ENCODE results near the gene MICU1.

The MICU1 gene

DNA sequence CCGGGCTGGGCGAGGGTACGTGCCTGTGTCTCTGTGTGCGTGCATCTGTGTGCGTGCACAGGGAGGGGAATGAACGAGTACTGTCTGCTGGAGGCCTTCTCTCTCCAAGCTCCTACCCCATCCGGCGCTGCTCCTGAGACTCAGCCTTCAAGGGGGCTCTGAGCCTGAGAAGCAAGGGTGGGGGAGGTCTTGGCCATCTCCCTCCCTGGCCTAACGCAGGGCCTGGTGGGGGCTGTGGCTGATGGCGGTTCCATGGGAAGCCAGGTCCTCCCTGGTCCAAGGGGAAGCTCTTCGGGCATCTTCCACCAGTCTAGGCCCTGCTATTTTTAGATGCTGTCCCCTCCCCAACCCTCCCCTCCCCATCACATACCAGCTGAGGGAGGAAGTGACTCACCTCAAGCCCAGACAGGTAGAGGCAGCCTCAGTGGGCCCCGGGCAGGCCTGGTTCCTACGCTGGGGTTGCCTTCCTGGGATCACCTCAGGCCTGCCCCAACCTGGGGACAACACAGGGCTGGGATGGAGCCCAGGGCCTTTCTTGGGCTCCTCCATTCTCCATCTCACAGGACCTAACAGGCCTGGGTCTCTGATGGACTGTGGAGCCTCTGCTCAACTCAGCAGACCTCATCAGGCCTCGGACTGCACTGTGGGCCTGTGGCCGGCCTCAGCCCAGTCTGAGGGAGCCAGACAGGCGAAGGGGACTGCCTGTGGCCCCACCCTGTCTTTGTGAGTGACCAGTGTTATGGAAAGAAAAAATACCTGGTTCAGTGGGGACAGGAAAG, 303.4 kb downstream of the MICU1 start:
- peak overlapping the region; percentile 97 for H3K27ac ChIP-seq
- in situ Hi-C loops (cut with HindIII; ENCODE audit: low pct_ligation_motif_present, low sequenced_read_pairs) = no loop called here
- peak; percentile 51 for DNase-seq
- no peaks in the 10 kb centered on the region for H3K36me3 ChIP-seq (replicated peaks)
- TF ChIP-seq, protein P1, sequence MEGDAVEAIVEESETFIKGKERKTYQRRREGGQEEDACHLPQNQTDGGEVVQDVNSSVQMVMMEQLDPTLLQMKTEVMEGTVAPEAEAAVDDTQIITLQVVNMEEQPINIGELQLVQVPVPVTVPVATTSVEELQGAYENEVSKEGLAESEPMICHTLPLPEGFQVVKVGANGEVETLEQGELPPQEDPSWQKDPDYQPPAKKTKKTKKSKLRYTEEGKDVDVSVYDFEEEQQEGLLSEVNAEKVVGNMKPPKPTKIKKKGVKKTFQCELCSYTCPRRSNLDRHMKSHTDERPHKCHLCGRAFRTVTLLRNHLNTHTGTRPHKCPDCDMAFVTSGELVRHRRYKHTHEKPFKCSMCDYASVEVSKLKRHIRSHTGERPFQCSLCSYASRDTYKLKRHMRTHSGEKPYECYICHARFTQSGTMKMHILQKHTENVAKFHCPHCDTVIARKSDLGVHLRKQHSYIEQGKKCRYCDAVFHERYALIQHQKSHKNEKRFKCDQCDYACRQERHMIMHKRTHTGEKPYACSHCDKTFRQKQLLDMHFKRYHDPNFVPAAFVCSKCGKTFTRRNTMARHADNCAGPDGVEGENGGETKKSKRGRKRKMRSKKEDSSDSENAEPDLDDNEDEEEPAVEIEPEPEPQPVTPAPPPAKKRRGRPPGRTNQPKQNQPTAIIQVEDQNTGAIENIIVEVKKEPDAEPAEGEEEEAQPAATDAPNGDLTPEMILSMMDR (IDR thresholded peaks at IDR 0.05; ENCODE audit: low read depth, low read length, missing control alignments) = no peak
- no peak overlapping the region for H3K4me3 ChIP-seq (ENCODE audit: low read depth, low read length)
- no peaks in the 10 kb centered on the region for H3K27me3 ChIP-seq (replicated peaks)

DNA sequence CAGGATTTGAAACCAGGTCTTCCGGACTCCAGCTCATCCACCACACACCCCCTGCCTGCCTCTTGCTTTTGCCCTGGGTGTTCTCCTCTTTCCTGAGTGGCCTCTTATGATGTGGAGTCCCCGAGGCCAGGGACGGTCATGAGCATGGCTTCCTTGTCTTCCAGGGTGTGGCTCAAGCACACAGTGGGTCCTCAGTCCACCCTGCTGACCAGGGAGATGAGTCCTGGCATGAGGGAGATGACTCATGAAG, 303.9 kb downstream of the MICU1 start:
- H3K27ac ChIP-seq = peak overlapping the region; percentile 97
- no peaks in the 10 kb centered on the region for H3K27me3 ChIP-seq (replicated peaks)
- H3K4me3 ChIP-seq (ENCODE audit: low read depth, low read length) = no peak overlapping the region
- H3K36me3 ChIP-seq (replicated peaks) = no peaks in the 10 kb centered on the region
- in situ Hi-C loops (cut with HindIII; ENCODE audit: low pct_ligation_motif_present, low sequenced_read_pairs) = no loop called here
- TF ChIP-seq, protein P1 (IDR thresholded peaks at IDR 0.05; ENCODE audit: low read depth, low read length, missing control alignments) = no peak
- DNase-seq = no peak

DNA sequence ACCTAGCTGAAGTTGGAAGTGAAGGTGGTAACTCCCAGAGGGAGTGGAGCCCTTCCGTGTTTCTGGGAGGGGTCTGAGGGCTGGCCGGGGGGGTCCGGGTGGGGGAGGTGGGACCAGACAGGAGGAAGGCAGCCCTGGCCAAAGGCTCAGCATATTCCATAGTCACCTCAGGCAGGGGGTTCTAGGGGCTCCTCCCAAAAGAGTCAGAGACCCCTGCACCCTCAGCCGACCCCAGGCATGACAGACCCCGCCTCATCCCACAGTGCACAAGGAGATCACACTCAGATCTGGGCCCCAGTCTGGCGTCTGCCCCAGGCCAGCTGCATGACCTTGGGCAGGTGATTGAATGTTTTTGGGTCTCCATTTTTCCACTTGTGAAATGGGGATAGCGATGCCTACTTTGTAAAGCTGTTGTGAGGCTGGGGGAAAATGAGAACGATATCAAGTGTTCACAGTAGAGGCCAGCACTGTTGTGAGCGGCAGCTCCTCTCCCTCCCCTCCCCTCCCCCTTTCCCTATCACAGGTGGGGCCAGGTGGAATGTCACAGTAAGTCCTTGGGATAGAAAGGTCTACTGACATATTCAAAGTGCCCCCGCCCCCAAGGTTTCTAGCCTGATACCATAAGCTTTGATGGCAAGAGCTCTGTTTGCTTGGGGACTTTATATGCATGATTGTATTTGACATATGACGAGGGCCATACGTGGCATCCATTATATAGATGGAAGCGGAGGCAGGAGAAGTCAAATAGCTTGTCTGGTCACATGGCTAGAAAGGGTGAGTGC, 304.4 kb downstream of the MICU1 start:
- no peaks in the 10 kb centered on the region for H3K36me3 ChIP-seq (replicated peaks)
- in situ Hi-C loops (cut with HindIII; ENCODE audit: low pct_ligation_motif_present, low sequenced_read_pairs) = no loop called here
- no peak for DNase-seq
- no peak overlapping the region for H3K4me3 ChIP-seq (ENCODE audit: low read depth, low read length)
- H3K27ac ChIP-seq = peak overlapping the region; percentile 97
- no peaks in the 10 kb centered on the region for H3K27me3 ChIP-seq (replicated peaks)
- TF ChIP-seq, protein P1 (IDR thresholded peaks at IDR 0.05; ENCODE audit: low read depth, low read length, missing control alignments) = no peak

DNA sequence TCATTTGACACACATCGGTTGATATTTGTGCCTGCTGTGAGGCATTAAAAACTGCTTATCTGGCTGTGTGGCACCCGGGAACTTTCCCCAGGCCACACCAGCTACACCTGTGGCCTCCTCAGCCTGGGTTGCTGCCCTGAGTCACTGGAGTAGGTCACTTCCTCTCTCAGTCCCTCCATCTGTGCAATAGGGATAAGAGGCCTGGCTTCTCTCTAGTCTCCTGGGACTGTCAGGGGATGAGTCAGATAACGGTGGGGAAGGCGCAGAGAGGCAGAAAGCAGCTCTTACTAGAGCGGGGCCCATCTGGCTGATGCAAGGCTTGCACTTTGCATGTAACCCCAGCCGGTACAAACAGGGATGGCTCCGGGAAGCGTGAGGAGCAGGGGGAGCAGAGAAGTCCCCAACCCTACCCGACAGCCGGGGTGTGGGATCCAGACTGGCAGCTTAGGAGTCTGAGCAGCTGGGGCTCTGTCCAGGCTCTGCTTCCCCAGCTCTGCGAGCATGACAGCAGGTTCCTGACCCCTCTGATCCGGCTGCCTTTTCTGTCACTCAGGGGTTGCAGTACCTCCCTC, 305.1 kb downstream of the MICU1 start:
- TF ChIP-seq, protein P1 (IDR thresholded peaks at IDR 0.05; ENCODE audit: low read depth, low read length, missing control alignments) = no peak
- H3K4me3 ChIP-seq (ENCODE audit: low read depth, low read length) = no peak overlapping the region

DNA sequence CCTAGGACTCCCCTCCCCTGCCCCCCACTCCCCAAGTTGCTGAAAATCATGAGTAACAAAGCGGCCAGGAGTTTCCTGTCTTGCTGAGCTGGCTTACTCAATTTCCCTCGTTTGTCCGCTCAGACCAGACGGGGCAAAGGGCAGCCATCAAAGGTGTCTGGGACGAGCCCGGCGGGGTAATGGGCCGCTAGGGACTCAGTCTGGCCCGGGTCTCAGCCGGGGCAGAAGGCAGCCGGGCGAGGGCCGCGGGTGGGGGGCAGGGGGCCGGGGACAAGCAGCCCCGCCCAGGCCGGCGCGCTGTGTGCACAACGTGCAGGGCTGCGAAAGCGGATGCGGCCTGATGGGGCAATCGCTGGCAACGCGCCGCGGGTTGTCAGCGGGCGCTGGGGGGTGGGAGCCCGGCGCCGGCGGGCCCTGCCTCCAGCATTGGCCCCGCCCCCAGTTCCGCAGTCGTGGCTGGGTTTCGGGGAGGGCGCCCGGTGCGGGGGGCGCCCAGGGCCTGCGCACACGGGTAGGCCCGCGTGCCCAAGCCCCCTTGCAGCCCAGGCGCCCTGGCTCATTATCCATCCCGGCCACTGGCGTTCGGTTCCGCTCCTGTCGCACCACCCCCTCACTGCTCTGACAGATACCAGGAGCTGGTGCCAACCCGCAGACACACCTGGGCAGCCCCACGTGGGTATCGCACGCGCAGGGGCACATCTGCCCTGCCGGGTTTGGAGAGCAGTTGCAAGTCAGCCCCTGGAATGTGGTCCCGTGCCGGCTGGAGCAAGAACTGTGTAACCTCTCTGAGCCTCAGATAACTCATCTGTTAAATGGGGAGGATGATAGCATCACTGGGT, 306.2 kb downstream of the MICU1 start:
- in situ Hi-C loops (cut with HindIII; ENCODE audit: low pct_ligation_motif_present, low sequenced_read_pairs) = no loop called here
- no peaks in the 10 kb centered on the region for H3K36me3 ChIP-seq (replicated peaks)
- H3K27ac ChIP-seq = peak overlapping the region; percentile 97
- peak overlapping the region; percentile 24 for H3K4me3 ChIP-seq (ENCODE audit: low read depth, low read length)
- H3K27me3 ChIP-seq (replicated peaks) = no peaks in the 10 kb centered on the region
- TF ChIP-seq, protein P1 (IDR thresholded peaks at IDR 0.05; ENCODE audit: low read depth, low read length, missing control alignments) = no peak
- peak; percentile 82 for DNase-seq

More for the DNA sequence above, 305.1 kb downstream of the MICU1 start:
- H3K36me3 ChIP-seq (replicated peaks) = no peaks in the 10 kb centered on the region
- in situ Hi-C loops (cut with HindIII; ENCODE audit: low pct_ligation_motif_present, low sequenced_read_pairs) = no loop called here
- H3K27ac ChIP-seq = peak overlapping the region; percentile 97
- H3K27me3 ChIP-seq (replicated peaks) = no peaks in the 10 kb centered on the region
- peak; percentile 98 for DNase-seq
